HCT116 (cell line): ENCODE data around the gene NT5DC3. TPM values are rescaled to one million over a fixed set of nuclear protein-coding genes. Genes with fewer than 3 reads are reported as not detected.

ENCODE experiments used
- ATAC-seq: fragments of 200-7000 bp; cut with Tn5 transposase; 2 replicates; pipeline ENCODE4 v1.9.1; 2020; ENCODE audit warnings: mild to moderate bottlenecking, moderate library complexity
- BruUV-seq: library from RNA; stranded (reverse); fragments of 400-500 nt; replicated peaks from 2 replicates; lab custom pipeline; 2021; lab: Mats Ljungman, UMichigan
- CTCF ChIA-PET: fragments of 300-600 bp; sonication (Branson Sonifier 250); formaldehyde crosslinking; loops from one replicate; lab custom pipeline; 2021; ENCODE audit warnings: antibody characterized with exemption; lab: Charles Lee
- POLR2A ChIA-PET: fragments of 300-600, 350-600 bp; sonication (Branson Sonifier 250); formaldehyde crosslinking; loops from one replicate; lab custom pipeline; 2021; ENCODE audit warnings: antibody characterized with exemption; lab: Charles Lee
- RAD21 ChIA-PET, 2 experiments: fragments of 300-600 bp; sonication (Branson Sonifier 250); formaldehyde crosslinking; loops; one replicate each; lab custom pipeline; 2023; ENCODE audit warnings: low total read pairs in 2 of 2; ENCODE audit not compliant: uncharacterized antibody in 2 of 2, unreplicated experiment in 2 of 2, low non-redundant PET in 1 of 2; lab: Charles Lee
- DNase-seq: peaks from one replicate; pipeline ENCODE4 v3.0.0-alpha.2; 2010; ENCODE audit warnings: low read depth, low spot score
- H2AFZ ChIP-seq: fragments of 200-600 bp; shearing (Covaris generic), sonication (generic); 2 replicates; pipeline ENCODE4 v1.6.1; 2017; ENCODE audit warnings: low read depth, mixed run types, mixed read lengths, antibody characterized with exemption, low read length; ENCODE audit not compliant: poor library complexity, severe bottlenecking
- H3K27ac ChIP-seq: 2 replicates; pipeline ENCODE4 v1.5.1; 2012; ENCODE audit warnings: low read depth, low read length
- H3K27me3 ChIP-seq: fragments of 200-600 bp; sonication (generic); 2 replicates; pipeline ENCODE4 v1.6.1; 2016; ENCODE audit warnings: mixed run types, low read length, mixed read lengths; ENCODE audit not compliant: insufficient read depth
- H3K36me3 ChIP-seq, 2 experiments: fragments of 200-500 bp in 1 of 2; fragments of 200-600 bp in 1 of 2; sonication (Bioruptor generic) in 1 of 2; sonication (generic) in 1 of 2; 2 replicates each; pipeline versions ENCODE4 v1.5.1 to v1.6.1; 2014 to 2016; ENCODE audit warnings: low read length in 2 of 2, inconsistent platforms in 1 of 2, mixed read lengths in 1 of 2, mixed run types in 1 of 2; ENCODE audit not compliant: insufficient read depth in 2 of 2, control insufficient read depth in 1 of 2
- H3K4me1 ChIP-seq, 2 experiments: fragments of 200-600 bp in 1 of 2; sonication (generic) in 1 of 2; 2 replicates each; pipeline versions ENCODE4 v1.5.1 to v1.6.1; 2012 to 2017; ENCODE audit warnings: low read length in 2 of 2, inconsistent platforms in 1 of 2, mild to moderate bottlenecking in 1 of 2, mixed read lengths in 1 of 2, mixed run types in 1 of 2, moderate library complexity in 1 of 2; ENCODE audit not compliant: insufficient read depth in 2 of 2, control insufficient read depth in 1 of 2
- H3K4me2 ChIP-seq: fragments of 200-600 bp; sonication (generic); 2 replicates; pipeline ENCODE4 v1.6.1; 2017; ENCODE audit warnings: mixed run types, low read length, mixed read lengths
- H3K4me3 ChIP-seq, 2 experiments: fragments of 200-600 bp in 1 of 2; sonication (generic) in 1 of 2; replicated peaks in 1 of 2; 2 replicates each; pipeline ENCODE4 v1.5.1; 2011 to 2016; ENCODE audit warnings: low read length in 2 of 2, control low read depth in 1 of 2, low read depth in 1 of 2, mild to moderate bottlenecking in 1 of 2, mixed read lengths in 1 of 2, mixed run types in 1 of 2
- H3K79me2 ChIP-seq: fragments of 200-600 bp; sonication (generic); 2 replicates; pipeline ENCODE4 v1.6.1; 2017; ENCODE audit warnings: mild to moderate bottlenecking, mixed run types, low read length, moderate library complexity, mixed read lengths; ENCODE audit not compliant: insufficient read depth
- H3K9ac ChIP-seq: fragments of 200-600 bp; sonication (generic); 2 replicates; pipeline ENCODE4 v1.6.1; 2016; ENCODE audit warnings: low read length, mixed read lengths
- H3K9me2 ChIP-seq: fragments of 200-600 bp; sonication (generic), shearing (Covaris generic); 2 replicates; pipeline ENCODE4 v1.6.1; 2017; ENCODE audit warnings: mixed run types, mild to moderate bottlenecking, moderate library complexity; ENCODE audit not compliant: insufficient read depth
- H3K9me3 ChIP-seq, 2 experiments: fragments of 200-500 bp in 1 of 2; fragments of 200-600 bp in 1 of 2; sonication (Bioruptor generic) in 1 of 2; sonication (generic) in 1 of 2; 2 replicates each; pipeline ENCODE4 v1.6.1; 2014 to 2017; ENCODE audit warnings: low read length in 2 of 2, mixed read lengths in 2 of 2, inconsistent platforms in 1 of 2, low read depth in 1 of 2, mild to moderate bottlenecking in 1 of 2, mixed run types in 1 of 2, moderate library complexity in 1 of 2; ENCODE audit not compliant: control insufficient read depth in 1 of 2, insufficient read depth in 1 of 2
- H4K20me1 ChIP-seq: fragments of 200-600 bp; sonication (generic), shearing (Covaris generic); 2 replicates; pipeline ENCODE4 v1.6.1; 2017; ENCODE audit warnings: mixed run types, mild to moderate bottlenecking, moderate library complexity; ENCODE audit not compliant: insufficient read depth
- CBX3 ChIP-seq: IDR thresholded peaks from 2 replicates; pipeline ENCODE4 v1.6.1; 2012; ENCODE audit warnings: low read depth
- EGR1 ChIP-seq: IDR thresholded peaks from 2 replicates; pipeline ENCODE4 v1.6.1; 2012; ENCODE audit warnings: low read depth
- ELF1 ChIP-seq: IDR thresholded peaks from 2 replicates; pipeline ENCODE4 v1.6.1; 2012; ENCODE audit warnings: low read depth, borderline replicate concordance
- EZH2phosphoT487 ChIP-seq: fragments of 200-600 bp; IDR thresholded peaks from 2 replicates; pipeline ENCODE4 v1.6.1; 2018; ENCODE audit warnings: antibody characterized with exemption, borderline replicate concordance
- JUND ChIP-seq: IDR thresholded peaks from 2 replicates; pipeline ENCODE4 v1.6.1; 2012
- RAD21 ChIP-seq: IDR thresholded peaks from 2 replicates; pipeline ENCODE4 v1.6.1; 2012; ENCODE audit warnings: low read depth, mild to moderate bottlenecking
- REST ChIP-seq: IDR thresholded peaks from 2 replicates; pipeline ENCODE4 v1.6.1; 2012; ENCODE audit warnings: low read depth
- SP1 ChIP-seq: IDR thresholded peaks from 2 replicates; pipeline ENCODE4 v1.6.1; 2012; ENCODE audit warnings: low read depth
- SRF ChIP-seq: IDR thresholded peaks from 2 replicates; pipeline ENCODE4 v1.6.1; 2012; ENCODE audit warnings: low read depth
- TCF7L2 ChIP-seq: IDR thresholded peaks from 2 replicates; pipeline ENCODE4 v1.7.0; 2011; ENCODE audit warnings: borderline replicate concordance, inconsistent platforms; ENCODE audit not compliant: insufficient read depth, insufficient read length; ENCODE audit errors: extremely low read depth
- YY1 ChIP-seq: IDR thresholded peaks from 2 replicates; pipeline ENCODE4 v1.6.1; 2011; ENCODE audit warnings: low read length, low read depth, moderate library complexity, mild to moderate bottlenecking; ENCODE audit not compliant: insufficient replicate concordance; ENCODE audit errors: extremely low read depth
- ZBTB33 ChIP-seq: IDR thresholded peaks from 2 replicates; pipeline ENCODE4 v1.6.1; 2011; ENCODE audit warnings: mild to moderate bottlenecking, low read length, moderate library complexity; ENCODE audit not compliant: insufficient replicate concordance; ENCODE audit errors: extremely low read depth
- ZFX ChIP-seq: fragments of 450-650 bp; IDR thresholded peaks from 2 replicates; pipeline ENCODE4 v1.6.1; 2017
- ZNF274 ChIP-seq: fragments of 200-500 bp; sonication (Bioruptor generic); IDR thresholded peaks from 2 replicates; pipeline ENCODE4 v1.6.1; 2014; ENCODE audit warnings: mild to moderate bottlenecking, low read depth, low read length, inconsistent platforms
- intact Hi-C: fragments of 100-400 bp; cut with micrococcal nuclease; formaldehyde crosslinking; loops from 2 replicates; pipeline ENCODE4 v1.10.0; 2022
- total RNA-seq: library from RNA; stranded (reverse); gene quantifications from one replicate; pipeline ENCODE4 v1.2.1, GENCODE V29; 2021; ENCODE audit not compliant: unreplicated experiment
- TF ChIP-seq, protein P1 (sequence below), 3 experiments: fragments of 200-600 bp in 1 of 3; sonication (generic) in 1 of 3; IDR thresholded peaks in 2 of 3; conservative IDR thresholded peaks in 1 of 3; 2 replicates each; pipeline ENCODE4 v1.5.1; 2012 to 2017; ENCODE audit warnings: low read depth in 2 of 3, low read length in 2 of 3, antibody characterized with exemption in 1 of 3, borderline replicate concordance in 1 of 3, control low read depth in 1 of 3, mild to moderate bottlenecking in 1 of 3, mixed read lengths in 1 of 3, mixed run types in 1 of 3, moderate library complexity in 1 of 3; ENCODE audit not compliant: insufficient read depth in 1 of 3
- TF ChIP-seq, protein P2 (sequence below): IDR thresholded peaks from 2 replicates; pipeline ENCODE4 v1.6.1; 2012

Gene NT5DC3
- total RNA-seq, 1 experiment from 2014 or later, result 18.7 TPM

- intact Hi-C loops, result no loop called here
- ChIA-PET POLR2A (no interaction called here), RAD21 (no interaction called here), CTCF (no interaction called here)
- Histone ChIP-seq H3K27ac (no peak overlapping the region), H2AFZ (no peak overlapping the region), H3K27me3 (no peaks in the 10 kb centered on the region), H3K79me2 (peaks cover 85% of the 10 kb centered on the region), H3K4me3 (no peak overlapping the region), H3K4me1 (no peaks in the 10 kb centered on the region; a peak in 1 of 4 replicates), H4K20me1 (no peaks in the 10 kb centered on the region), H3K4me2 (no peak overlapping the region), H3K36me3 (peaks cover 0 to 9% of the 10 kb centered on the region in 2 experiments; a peak in 2 of 4 replicates), H3K9ac (no peak overlapping the region), H3K9me2 (no peaks in the 10 kb centered on the region), H3K9me3 (peaks cover 0 to 8% of the 10 kb centered on the region in 2 experiments; a peak in 1 of 4 replicates)
- no peak for DNase-seq
- TF ChIP-seq CBX3 (no peak), TCF7L2 (no peak), ZNF274 (no peak), ZFX (no peak), EGR1 (no peak), SRF (no peak), YY1 (no peak), RAD21 (no peak), JUND (no peak), ZBTB33 (no peak), EZH2phosphoT487 (no peak), REST (no peak), ELF1 (no peak), SP1 (no peak)
- TF ChIP-seq, protein P1, sequence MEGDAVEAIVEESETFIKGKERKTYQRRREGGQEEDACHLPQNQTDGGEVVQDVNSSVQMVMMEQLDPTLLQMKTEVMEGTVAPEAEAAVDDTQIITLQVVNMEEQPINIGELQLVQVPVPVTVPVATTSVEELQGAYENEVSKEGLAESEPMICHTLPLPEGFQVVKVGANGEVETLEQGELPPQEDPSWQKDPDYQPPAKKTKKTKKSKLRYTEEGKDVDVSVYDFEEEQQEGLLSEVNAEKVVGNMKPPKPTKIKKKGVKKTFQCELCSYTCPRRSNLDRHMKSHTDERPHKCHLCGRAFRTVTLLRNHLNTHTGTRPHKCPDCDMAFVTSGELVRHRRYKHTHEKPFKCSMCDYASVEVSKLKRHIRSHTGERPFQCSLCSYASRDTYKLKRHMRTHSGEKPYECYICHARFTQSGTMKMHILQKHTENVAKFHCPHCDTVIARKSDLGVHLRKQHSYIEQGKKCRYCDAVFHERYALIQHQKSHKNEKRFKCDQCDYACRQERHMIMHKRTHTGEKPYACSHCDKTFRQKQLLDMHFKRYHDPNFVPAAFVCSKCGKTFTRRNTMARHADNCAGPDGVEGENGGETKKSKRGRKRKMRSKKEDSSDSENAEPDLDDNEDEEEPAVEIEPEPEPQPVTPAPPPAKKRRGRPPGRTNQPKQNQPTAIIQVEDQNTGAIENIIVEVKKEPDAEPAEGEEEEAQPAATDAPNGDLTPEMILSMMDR (IDR thresholded peaks at IDR 0.05 in 2 of 3, conservative IDR thresholded peaks at IDR 0.05 in 1 of 3; ENCODE audit: borderline replicate concordance in 1 of 3, insufficient read depth in 1 of 3, low read depth in 2 of 3, low read length in 2 of 3), result no peak
- TF ChIP-seq, protein P2, sequence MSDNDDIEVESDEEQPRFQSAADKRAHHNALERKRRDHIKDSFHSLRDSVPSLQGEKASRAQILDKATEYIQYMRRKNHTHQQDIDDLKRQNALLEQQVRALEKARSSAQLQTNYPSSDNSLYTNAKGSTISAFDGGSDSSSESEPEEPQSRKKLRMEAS, result no peak
- no peak for ATAC-seq
- no TSS peak for BruUV-seq
Measured at GRCh38 chr12:103824290-103824689, 16.7 kb downstream of the NT5DC3 start.
